Vagina (tissue), 2 donors: Measurements from ENCODE around the gene GOLGA1. TPM values are rescaled to one million over a fixed set of nuclear protein-coding genes. Genes with fewer than 3 reads are reported as not detected.

Experiments
- DNase-seq, 2 donors: peaks; one replicate each; pipeline ENCODE4 v3.0.0-alpha.2; 2017; ENCODE audit errors: extremely low spot score in 2 of 2
- H3K27ac ChIP-seq: fragments of 200-600 bp; sonication (generic); one replicate; pipeline ENCODE4 v1.5.1; 2019
- H3K27me3 ChIP-seq: fragments of 200-600 bp; sonication (generic); one replicate; pipeline ENCODE4 v1.5.1; 2019
- H3K36me3 ChIP-seq, 2 donors: fragments of 200-600 bp; sonication (generic); one replicate each; pipeline ENCODE4 v1.5.1; 2017 to 2019
- H3K4me1 ChIP-seq: fragments of 200-600 bp; sonication (generic); one replicate; pipeline ENCODE4 v1.5.1; 2019
- H3K4me3 ChIP-seq, 2 donors: fragments of 200-600 bp; sonication (generic); 1 replicate in 1 of 2; 2 replicates in 1 of 2; pipeline ENCODE4 v1.5.1; 2016 to 2019
- H3K9me3 ChIP-seq: fragments of 200-600 bp; sonication (generic); one replicate; pipeline ENCODE4 v1.5.1; 2019
- CTCF ChIP-seq, 3 experiments: fragments of 450-650 bp in 2 of 3; fragments of 200-600 bp in 1 of 3; sonication (generic) in 1 of 3; IDR thresholded peaks; one replicate each; pipeline ENCODE4 v1.5.1; 2017 to 2019; ENCODE audit warnings: antibody characterized with exemption in 3 of 3, mild to moderate bottlenecking in 2 of 3, moderate library complexity in 2 of 3
- POLR2A ChIP-seq, 2 donors: fragments of 450-650 bp; IDR thresholded peaks; one replicate each; pipeline ENCODE4 v1.6.1; 2017; ENCODE audit warnings: antibody characterized with exemption in 2 of 2, mild to moderate bottlenecking in 2 of 2, moderate library complexity in 2 of 2
- POLR2AphosphoS5 ChIP-seq, 2 donors: sonication (generic); formaldehyde crosslinking; IDR thresholded peaks; one replicate each; pipeline ENCODE4 v1.9.0; 2017; ENCODE audit warnings: antibody characterized with exemption in 2 of 2, mild to moderate bottlenecking in 2 of 2, low read depth in 1 of 2; ENCODE audit not compliant: insufficient read depth in 1 of 2
- intact Hi-C: fragments of 100-400 bp; cut with DNase I; formaldehyde crosslinking; loops from one replicate; pipeline ENCODE4 v1.15.1; 2023
- total RNA-seq: library from RNA; depleted of rRNA; stranded (reverse); fragments of >200 nt; gene quantifications from one replicate; pipeline ENCODE4 v1.2.3, GENCODE V29; 2016

GOLGA1 gene
- total RNA-seq, 1 donor from 2014 or later, result 14.7 TPM

- TF ChIP-seq CTCF (IDR thresholded peaks at IDR 0.05), result no peak
- no peak for TF ChIP-seq POLR2AphosphoS5 (IDR thresholded peaks at IDR 0.05; ENCODE audit: insufficient read depth in 1 of 2, low read depth in 1 of 2)
- TF ChIP-seq POLR2A (IDR thresholded peaks at IDR 0.05), result no peak
- H3K27ac ChIP-seq, result no peak overlapping the region
- H3K4me3 ChIP-seq, result no peak overlapping the region
- no peaks in the 10 kb centered on the region for H3K4me1 ChIP-seq
- H3K9me3 ChIP-seq, result no peaks in the 10 kb centered on the region
- intact Hi-C loops, result no loop called here
- no peaks in the 10 kb centered on the region for H3K27me3 ChIP-seq
- peaks cover 0 to 59% of the 10 kb centered on the region in 2 donors for H3K36me3 ChIP-seq
- DNase-seq, result no peak
Measured at GRCh38 chr9:124894035-124894740, 46.7 kb downstream of the GOLGA1 start.

GRCh38 chr9:124890179-124890578 is 50.7 kb downstream of the GOLGA1 start:
- H3K9me3 ChIP-seq, result no peaks in the 10 kb centered on the region
- intact Hi-C loops, result no loop called here
- TF ChIP-seq CTCF (IDR thresholded peaks at IDR 0.05) (no peak), POLR2A (IDR thresholded peaks at IDR 0.05) (no peak), POLR2AphosphoS5 (IDR thresholded peaks at IDR 0.05; ENCODE audit: insufficient read depth in 1 of 2, low read depth in 1 of 2) (no peak)

GRCh38 chr9:124889006-124889405 is 51.9 kb downstream of the GOLGA1 start:
- Histone ChIP-seq H3K4me1 (no peaks in the 10 kb centered on the region), H3K27me3 (no peaks in the 10 kb centered on the region), H3K36me3 (peaks cover 0 to 86% of the 10 kb centered on the region in 2 donors), H3K9me3 (no peaks in the 10 kb centered on the region), H3K27ac (no peak overlapping the region), H3K4me3 (no peak overlapping the region)
- no peak for DNase-seq
- TF ChIP-seq CTCF (IDR thresholded peaks at IDR 0.05), result no peak
- TF ChIP-seq POLR2A (IDR thresholded peaks at IDR 0.05), result no peak
- no peak for TF ChIP-seq POLR2AphosphoS5 (IDR thresholded peaks at IDR 0.05; ENCODE audit: insufficient read depth in 1 of 2, low read depth in 1 of 2)
- intact Hi-C loops, result no loop called here

More at GRCh38 chr9:124890179-124890578, 50.7 kb downstream of the GOLGA1 start:
- no peak overlapping the region for H3K4me3 ChIP-seq
- no peaks in the 10 kb centered on the region for H3K4me1 ChIP-seq
- no peaks in the 10 kb centered on the region for H3K27me3 ChIP-seq
- H3K36me3 ChIP-seq, result peaks cover 0 to 80% of the 10 kb centered on the region in 2 donors
- DNase-seq, result no peak
- no peak overlapping the region for H3K27ac ChIP-seq

GRCh38 chr9:124887832-124888231 is 53.1 kb downstream of the GOLGA1 start:
- no peak overlapping the region for H3K4me3 ChIP-seq
- H3K36me3 ChIP-seq, result peaks cover 0 to 78% of the 10 kb centered on the region in 2 donors
- no peak for TF ChIP-seq POLR2AphosphoS5 (IDR thresholded peaks at IDR 0.05; ENCODE audit: insufficient read depth in 1 of 2, low read depth in 1 of 2)
- TF ChIP-seq POLR2A (IDR thresholded peaks at IDR 0.05), result no peak
- no peak for TF ChIP-seq CTCF (IDR thresholded peaks at IDR 0.05)
- H3K4me1 ChIP-seq, result no peaks in the 10 kb centered on the region
- no peak for DNase-seq
- intact Hi-C loops, result no loop called here
- no peak overlapping the region for H3K27ac ChIP-seq
- no peaks in the 10 kb centered on the region for H3K27me3 ChIP-seq
- H3K9me3 ChIP-seq, result no peaks in the 10 kb centered on the region

GRCh38 chr9:124886866-124887492 is 53.9 kb downstream of the GOLGA1 start:
- DNase-seq, result no peak
- no peaks in the 10 kb centered on the region for H3K27me3 ChIP-seq
- intact Hi-C loops, result no loop called here
- H3K4me3 ChIP-seq, result no peak overlapping the region
- TF ChIP-seq CTCF (IDR thresholded peaks at IDR 0.05), result no peak
- no peak for TF ChIP-seq POLR2A (IDR thresholded peaks at IDR 0.05)
- TF ChIP-seq POLR2AphosphoS5 (IDR thresholded peaks at IDR 0.05; ENCODE audit: insufficient read depth in 1 of 2, low read depth in 1 of 2), result no peak
- H3K27ac ChIP-seq, result no peak overlapping the region
- no peaks in the 10 kb centered on the region for H3K9me3 ChIP-seq
- peaks cover 0 to 78% of the 10 kb centered on the region in 2 donors for H3K36me3 ChIP-seq
- H3K4me1 ChIP-seq, result no peaks in the 10 kb centered on the region
